Astrocyte of the cerebellum (primary cell): ENCODE measurements around the gene PDHX.

Experiments used
- DNase-seq: peaks from one replicate; pipeline ENCODE4 v3.0.0-alpha.2; 2011; ENCODE audit warnings: low read depth
- H3K4me3 ChIP-seq: 2 replicates; pipeline ENCODE4 v1.5.1; 2011; ENCODE audit warnings: mild to moderate bottlenecking, low read depth, low read length, moderate library complexity
- in situ Hi-C: cut with HindIII; loops from 2 replicates; pipeline ENCODE4 v1.10.0; 2017; ENCODE audit warnings: low sequenced_read_pairs
- TF ChIP-seq, protein P1 (sequence below): IDR thresholded peaks from 2 replicates; pipeline ENCODE4 v1.5.1; 2012; ENCODE audit warnings: low read length, low read depth, moderate library complexity, mild to moderate bottlenecking; ENCODE audit errors: missing control alignments

Gene PDHX

DNA sequence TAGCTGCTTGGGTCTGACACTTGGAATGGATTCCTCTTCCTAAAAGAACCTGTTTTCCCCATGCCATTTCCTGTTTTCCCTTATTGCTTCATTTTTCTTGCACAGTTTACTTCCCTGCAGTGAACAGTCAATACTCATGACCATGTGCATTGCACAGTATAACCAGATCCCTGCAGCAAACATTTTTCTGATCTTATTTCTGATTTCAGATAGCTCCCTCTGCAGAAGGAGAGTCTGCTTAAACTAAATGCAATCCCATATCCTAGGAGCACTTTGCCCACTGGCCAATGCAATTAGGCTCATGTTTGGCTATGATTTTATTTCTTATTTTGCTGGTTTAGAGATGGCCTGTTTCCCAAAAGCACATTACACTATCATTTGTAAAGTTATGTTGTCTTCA, 125.8 kb downstream of the PDHX start:
- no peak for DNase-seq
- in situ Hi-C loops: no loop called here
- TF ChIP-seq, protein P1, sequence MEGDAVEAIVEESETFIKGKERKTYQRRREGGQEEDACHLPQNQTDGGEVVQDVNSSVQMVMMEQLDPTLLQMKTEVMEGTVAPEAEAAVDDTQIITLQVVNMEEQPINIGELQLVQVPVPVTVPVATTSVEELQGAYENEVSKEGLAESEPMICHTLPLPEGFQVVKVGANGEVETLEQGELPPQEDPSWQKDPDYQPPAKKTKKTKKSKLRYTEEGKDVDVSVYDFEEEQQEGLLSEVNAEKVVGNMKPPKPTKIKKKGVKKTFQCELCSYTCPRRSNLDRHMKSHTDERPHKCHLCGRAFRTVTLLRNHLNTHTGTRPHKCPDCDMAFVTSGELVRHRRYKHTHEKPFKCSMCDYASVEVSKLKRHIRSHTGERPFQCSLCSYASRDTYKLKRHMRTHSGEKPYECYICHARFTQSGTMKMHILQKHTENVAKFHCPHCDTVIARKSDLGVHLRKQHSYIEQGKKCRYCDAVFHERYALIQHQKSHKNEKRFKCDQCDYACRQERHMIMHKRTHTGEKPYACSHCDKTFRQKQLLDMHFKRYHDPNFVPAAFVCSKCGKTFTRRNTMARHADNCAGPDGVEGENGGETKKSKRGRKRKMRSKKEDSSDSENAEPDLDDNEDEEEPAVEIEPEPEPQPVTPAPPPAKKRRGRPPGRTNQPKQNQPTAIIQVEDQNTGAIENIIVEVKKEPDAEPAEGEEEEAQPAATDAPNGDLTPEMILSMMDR: no peak
- no peak overlapping the region for H3K4me3 ChIP-seq

- TF ChIP-seq, protein P1: no peak
- H3K4me3 ChIP-seq: no peak overlapping the region
- in situ Hi-C loops: no loop called here
Observed at GRCh38 chr11:35042913-35043312, 126.5 kb downstream of the PDHX start.

GRCh38 chr11:35043936-35044335, 127.5 kb downstream of the PDHX start:
- in situ Hi-C loops: no loop called here
- DNase-seq: no peak
- no peak overlapping the region for H3K4me3 ChIP-seq
- TF ChIP-seq, protein P1: no peak

More at GRCh38 chr11:35042913-35043312, 126.5 kb downstream of the PDHX start:
- no peak for DNase-seq

DNA sequence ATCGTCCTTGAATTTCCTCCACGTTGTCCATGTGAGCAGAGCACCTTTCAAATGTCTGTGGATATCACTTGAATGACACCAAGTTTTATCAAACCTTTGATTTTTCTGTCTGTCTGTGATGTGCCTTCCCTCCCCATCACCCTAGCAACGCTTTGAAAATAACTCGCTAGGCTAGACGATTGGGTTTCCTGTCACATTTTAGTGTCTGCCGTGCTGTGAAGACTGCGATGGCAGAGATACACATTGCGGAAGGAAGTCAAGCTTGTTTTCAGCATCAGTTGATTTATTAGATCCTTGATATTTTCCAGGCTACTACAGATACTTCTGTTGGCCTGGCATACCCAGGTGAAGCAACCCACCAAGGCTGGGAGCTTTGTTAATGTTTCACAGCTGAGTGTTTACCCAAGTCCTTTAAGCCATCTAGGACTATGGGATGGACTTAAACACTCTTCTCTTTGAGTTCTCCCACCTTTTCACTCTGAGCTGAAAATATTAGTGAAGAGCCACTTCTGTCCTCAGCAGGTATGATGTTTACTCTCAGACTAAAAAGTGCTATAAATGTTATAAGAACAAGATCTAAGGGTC, 128.9 kb downstream of the PDHX start:
- DNase-seq: no peak
- TF ChIP-seq, protein P1: no peak
- no peak overlapping the region for H3K4me3 ChIP-seq
- in situ Hi-C loops: no loop called here
